LNCAP (cell line): ENCODE data around the gene SUPT6H.

Experiments used
- TF ChIP-seq, protein P1 (sequence below): fragments of 450-650 bp; IDR thresholded peaks from 2 replicates; pipeline ENCODE4 v1.5.1; 2017; ENCODE audit warnings: mild to moderate bottlenecking

SUPT6H gene

DNA sequence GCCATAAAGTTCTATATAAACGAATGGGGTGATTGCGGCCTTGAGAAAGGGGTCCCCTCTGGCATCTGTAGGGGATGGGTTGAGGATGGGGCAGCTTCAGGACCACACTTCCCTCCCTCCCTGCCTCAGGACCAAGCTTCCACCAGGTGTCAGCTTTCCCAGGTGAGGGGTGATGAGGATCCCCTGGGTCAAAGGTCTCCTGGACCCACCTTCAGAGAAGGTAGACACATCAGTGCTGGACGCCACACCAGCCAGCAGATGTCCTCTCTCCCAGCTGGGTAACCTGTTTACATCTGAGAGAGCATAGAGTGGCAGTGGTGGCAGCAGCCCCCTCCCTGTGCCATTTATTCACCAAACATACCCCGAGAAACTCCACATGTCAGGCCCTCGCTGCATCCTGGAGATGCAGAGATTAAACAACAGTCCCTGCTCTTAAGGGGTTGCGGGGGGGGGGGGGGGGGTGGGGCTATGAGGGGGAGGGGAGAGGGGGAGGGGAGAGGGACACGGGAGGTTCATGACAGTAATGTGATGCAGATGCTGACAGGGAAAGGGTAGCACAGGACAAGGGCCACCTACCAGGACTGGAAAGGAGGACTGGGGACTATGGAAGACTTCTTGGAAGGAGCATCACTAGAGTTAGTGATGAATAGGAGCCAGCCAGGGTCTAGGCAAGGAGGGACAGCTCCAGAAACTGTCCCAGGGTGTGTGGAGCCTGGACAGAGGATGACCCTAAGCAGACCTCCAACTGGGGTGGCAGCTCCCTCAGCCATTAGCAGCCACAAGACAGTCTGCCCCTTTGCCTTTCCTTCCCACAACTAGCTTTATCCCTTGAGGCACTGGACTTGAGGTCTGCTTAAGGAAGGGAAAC, 44.7 kb downstream of the SUPT6H start:
- TF ChIP-seq, protein P1, sequence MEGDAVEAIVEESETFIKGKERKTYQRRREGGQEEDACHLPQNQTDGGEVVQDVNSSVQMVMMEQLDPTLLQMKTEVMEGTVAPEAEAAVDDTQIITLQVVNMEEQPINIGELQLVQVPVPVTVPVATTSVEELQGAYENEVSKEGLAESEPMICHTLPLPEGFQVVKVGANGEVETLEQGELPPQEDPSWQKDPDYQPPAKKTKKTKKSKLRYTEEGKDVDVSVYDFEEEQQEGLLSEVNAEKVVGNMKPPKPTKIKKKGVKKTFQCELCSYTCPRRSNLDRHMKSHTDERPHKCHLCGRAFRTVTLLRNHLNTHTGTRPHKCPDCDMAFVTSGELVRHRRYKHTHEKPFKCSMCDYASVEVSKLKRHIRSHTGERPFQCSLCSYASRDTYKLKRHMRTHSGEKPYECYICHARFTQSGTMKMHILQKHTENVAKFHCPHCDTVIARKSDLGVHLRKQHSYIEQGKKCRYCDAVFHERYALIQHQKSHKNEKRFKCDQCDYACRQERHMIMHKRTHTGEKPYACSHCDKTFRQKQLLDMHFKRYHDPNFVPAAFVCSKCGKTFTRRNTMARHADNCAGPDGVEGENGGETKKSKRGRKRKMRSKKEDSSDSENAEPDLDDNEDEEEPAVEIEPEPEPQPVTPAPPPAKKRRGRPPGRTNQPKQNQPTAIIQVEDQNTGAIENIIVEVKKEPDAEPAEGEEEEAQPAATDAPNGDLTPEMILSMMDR, result no peak

GRCh38 chr17:28707339-28707720, 45.3 kb downstream of the SUPT6H start:
- TF ChIP-seq, protein P1, result no peak

- TF ChIP-seq, protein P1, result no peak
Measured at GRCh38 chr17:28710861-28711722, 49.1 kb downstream of the SUPT6H start.

DNA sequence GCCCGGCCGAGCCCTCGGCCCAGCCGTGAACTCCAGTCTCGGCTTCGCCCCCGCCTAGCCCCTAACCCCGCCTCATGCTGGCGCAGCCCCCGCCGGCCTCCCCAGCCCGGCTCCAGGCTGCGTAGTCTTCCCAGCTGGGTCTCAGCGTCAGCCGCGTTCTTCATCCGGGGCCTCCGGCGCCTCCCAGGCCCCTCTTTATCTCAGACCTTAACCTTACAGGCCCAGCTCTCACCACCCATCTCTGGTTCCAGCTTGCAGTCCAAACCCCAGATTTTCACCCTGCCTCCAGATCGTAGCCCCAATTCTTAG, 49.7 kb downstream of the SUPT6H start, which contains the start of gene PROCA1:
Gene PROCA1, minus strand, starts transcription at position 166 of the 309 bp plus-strand sequence. CDS start 228 bp downstream, outside the sequence.
- TF ChIP-seq, protein P1, result no peak

DNA sequence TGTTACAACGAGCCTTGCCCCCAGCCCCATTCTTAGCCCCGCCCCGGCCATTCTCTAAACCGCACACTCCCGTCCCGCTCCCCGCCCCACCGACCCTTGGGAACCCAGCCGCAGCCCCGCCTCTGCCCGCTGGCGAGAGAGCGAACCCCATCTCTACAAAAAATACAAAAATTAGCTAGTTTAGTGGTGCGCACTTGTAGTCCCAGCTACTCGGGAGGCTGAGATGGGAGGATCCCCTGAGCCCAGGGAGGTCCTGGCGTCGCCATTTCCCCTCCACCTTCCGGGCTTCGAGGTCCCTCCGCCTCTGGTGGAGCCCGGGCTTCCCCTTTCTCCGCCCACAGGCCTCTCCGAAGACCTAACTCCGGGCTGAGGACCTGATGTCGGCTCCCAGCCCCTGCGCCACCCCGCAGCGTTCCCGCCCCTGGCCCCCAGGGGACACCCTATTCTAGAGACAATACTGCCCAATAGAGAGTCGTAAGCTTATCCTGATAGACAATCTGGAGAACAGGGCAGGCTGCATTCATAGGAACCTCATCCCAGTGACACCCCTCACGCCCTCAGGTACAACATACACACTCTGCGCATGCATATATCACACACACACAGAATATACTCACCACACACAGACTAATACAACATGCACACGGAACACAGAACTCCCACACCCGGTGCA, 50.2 kb downstream of the SUPT6H start:
- TF ChIP-seq, protein P1, result no peak

GRCh38 chr17:28712705-28713415, 50.9 kb downstream of the SUPT6H start:
- TF ChIP-seq, protein P1, result no peak

GRCh38 chr17:28714281-28714680, 52.3 kb downstream of the SUPT6H start:
- TF ChIP-seq, protein P1, result no peak
